OCI-LY3 (cell line): ENCODE results near the gene L3MBTL4.
"Not testable (repeated sequence)": the region's sequence is repeated elsewhere in the genome, so short reads cannot be mapped to it uniquely, and the experiment has no call there.

ENCODE experiments used
- H2AFZ ChIP-seq: fragments of 200-600, 300-600 bp; shearing (Covaris generic); 2 replicates; pipeline ENCODE4 v1.6.0; 2014; ENCODE audit warnings: antibody characterized with exemption, low read depth, low read length
- H3K27ac ChIP-seq: fragments of 200-600, 300-600 bp; sonication (generic); 2 replicates; pipeline ENCODE4 v1.5.1; 2014; ENCODE audit warnings: mild to moderate bottlenecking, low read length, moderate library complexity, mixed read lengths
- H3K27me3 ChIP-seq: fragments of 200-600, 300-600 bp; sonication (generic); 2 replicates; pipeline ENCODE4 v1.6.1; 2014; ENCODE audit warnings: low read depth, low read length, mixed read lengths
- H3K36me3 ChIP-seq: fragments of 200-600, 300-600 bp; sonication (generic); replicated peaks from 2 replicates; pipeline ENCODE3; 2014; ENCODE audit warnings: low read depth, low read length, mixed read lengths
- H3K4me1 ChIP-seq: fragments of 300-600, 200-600 bp; sonication (generic); 2 replicates; pipeline ENCODE4 v1.6.1; 2014; ENCODE audit warnings: low read length, mixed read lengths
- H3K4me2 ChIP-seq: fragments of 200-600, 300-600 bp; sonication (generic); 2 replicates; pipeline ENCODE4 v1.6.1; 2014; ENCODE audit warnings: low read length, mixed read lengths
- H3K4me3 ChIP-seq: fragments of 300-600, 200-600 bp; sonication (generic); 2 replicates; pipeline ENCODE4 v1.5.1; 2014; ENCODE audit warnings: antibody characterized with exemption, mild to moderate bottlenecking, low read length, moderate library complexity
- H3K79me2 ChIP-seq: fragments of 300-600, 200-600 bp; shearing (Covaris generic); 2 replicates; pipeline ENCODE4 v1.6.1; 2014; ENCODE audit warnings: mild to moderate bottlenecking, low read length, mixed read lengths
- H3K9ac ChIP-seq: fragments of 300-600, 200-600 bp; shearing (Covaris generic); 2 replicates; pipeline ENCODE4 v1.6.0; 2014; ENCODE audit warnings: mild to moderate bottlenecking, low read length, moderate library complexity
- H3K9me3 ChIP-seq: fragments of 200-600, 300-600 bp; shearing (Covaris generic); 2 replicates; pipeline ENCODE4 v1.6.1; 2014; ENCODE audit warnings: low read length, mixed read lengths; ENCODE audit not compliant: insufficient read depth
- H4K20me1 ChIP-seq: fragments of 200-600, 300-600 bp; sonication (generic); 2 replicates; pipeline ENCODE4 v1.6.1; 2016; ENCODE audit warnings: low read length, mixed read lengths; ENCODE audit not compliant: insufficient read depth
- CTCF ChIP-seq: fragments of 200-600, 300-600 bp; sonication (generic); IDR thresholded peaks from 2 replicates; pipeline ENCODE4 v1.5.1; 2014; ENCODE audit warnings: antibody characterized with exemption, low read length, low read depth
- EZH2phosphoT487 ChIP-seq: fragments of 200-600 bp; shearing (Covaris generic); IDR thresholded peaks from 2 replicates; pipeline ENCODE4 v1.6.1; 2018; ENCODE audit warnings: antibody characterized with exemption, mixed run types, low read depth

The L3MBTL4 gene

GRCh38 chr18:6273423-6273822, 141.3 kb downstream of the L3MBTL4 start:
- Histone ChIP-seq H3K4me2 (no peak overlapping the region), H3K9me3 (no peaks in the 10 kb centered on the region), H3K27me3 (no peaks in the 10 kb centered on the region), H3K4me3 (no peak overlapping the region), H3K27ac (no peak overlapping the region), H3K36me3 (no peaks in the 10 kb centered on the region), H3K9ac (no peak overlapping the region), H3K79me2 (no peaks in the 10 kb centered on the region), H2AFZ (no peak overlapping the region), H3K4me1 (no peaks in the 10 kb centered on the region), H4K20me1 (no peaks in the 10 kb centered on the region)
- TF ChIP-seq CTCF (no peak), EZH2phosphoT487 (no peak)

DNA sequence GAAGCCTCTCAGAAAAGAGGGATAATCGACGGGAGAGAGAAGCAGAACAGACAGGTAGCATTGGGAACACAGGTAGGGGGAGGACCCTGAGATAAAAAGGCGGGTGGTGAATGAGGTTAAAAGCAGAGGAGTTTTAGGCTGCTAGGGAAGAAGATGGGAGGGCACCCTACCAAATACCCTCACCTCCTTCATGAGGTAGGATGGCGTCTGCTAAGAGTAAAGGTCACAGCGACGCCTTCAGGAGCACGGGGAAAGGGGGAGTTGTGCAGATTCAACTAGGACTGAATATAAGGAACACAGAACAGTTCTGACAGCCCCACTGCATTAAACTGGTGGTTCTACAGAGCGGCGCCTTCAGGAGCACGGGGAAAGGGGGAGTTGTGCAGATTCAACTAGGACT, 142.6 kb downstream of the L3MBTL4 start:
- H3K4me3 ChIP-seq, H3K36me3 ChIP-seq, H3K4me1 ChIP-seq, H2AFZ ChIP-seq, H3K9ac ChIP-seq, H3K27me3 ChIP-seq, H4K20me1 ChIP-seq, H3K27ac ChIP-seq, H3K9me3 ChIP-seq, H3K4me2 ChIP-seq, H3K79me2 ChIP-seq: not testable (repeated sequence)

- TF ChIP-seq EZH2phosphoT487 (no peak), CTCF (no peak)
- H3K9ac ChIP-seq = no peak overlapping the region
- H3K36me3 ChIP-seq = no peaks in the 10 kb centered on the region
- no peaks in the 10 kb centered on the region for H3K79me2 ChIP-seq
- no peak overlapping the region for H3K4me3 ChIP-seq
- no peaks in the 10 kb centered on the region for H4K20me1 ChIP-seq
- H3K9me3 ChIP-seq = no peaks in the 10 kb centered on the region
- no peak overlapping the region for H2AFZ ChIP-seq
- H3K27me3 ChIP-seq = no peaks in the 10 kb centered on the region
- H3K4me1 ChIP-seq = no peaks in the 10 kb centered on the region
- no peak overlapping the region for H3K4me2 ChIP-seq
- no peak overlapping the region for H3K27ac ChIP-seq
Observed at GRCh38 chr18:6271585-6271984, 143.1 kb downstream of the L3MBTL4 start.

GRCh38 chr18:6270771-6271216, 143.9 kb downstream of the L3MBTL4 start:
- H3K4me2 ChIP-seq = no peak overlapping the region

More at GRCh38 chr18:6270771-6271216, 143.9 kb downstream of the L3MBTL4 start:
- TF ChIP-seq EZH2phosphoT487 (no peak), CTCF (no peak)
- Histone ChIP-seq H3K27ac (no peak overlapping the region), H2AFZ (no peak overlapping the region), H3K27me3 (no peaks in the 10 kb centered on the region), H3K4me3 (no peak overlapping the region), H3K9ac (no peak overlapping the region), H3K4me1 (no peaks in the 10 kb centered on the region), H4K20me1 (no peaks in the 10 kb centered on the region), H3K79me2 (no peaks in the 10 kb centered on the region), H3K9me3 (no peaks in the 10 kb centered on the region), H3K36me3 (no peaks in the 10 kb centered on the region)
